PFSK-1 (cell line): Measurements from ENCODE around the gene C16orf96.

Source experiments
- FOXP2 ChIP-seq: optimal IDR thresholded peaks from 2 replicates; pipeline ENCODE3; 2011; ENCODE audit warnings: borderline replicate concordance, control low read depth, inconsistent platforms; ENCODE audit not compliant: insufficient read depth; ENCODE audit errors: extremely low read length, extremely low read depth
- POLR2AphosphoS5 ChIP-seq: IDR thresholded peaks from 2 replicates; pipeline ENCODE4 v1.6.1; 2012; ENCODE audit warnings: low read depth, mild to moderate bottlenecking, control low read depth, low read length, moderate library complexity
- REST ChIP-seq, 2 experiments: IDR thresholded peaks; 2 replicates each; pipeline versions ENCODE4 v1.6.1 to v1.8.0; 2011 to 2012; ENCODE audit warnings: low read depth in 2 of 2, low read length in 2 of 2, control low read depth in 1 of 2, inconsistent platforms in 1 of 2, mild to moderate bottlenecking in 1 of 2, moderate library complexity in 1 of 2; ENCODE audit not compliant: insufficient read depth in 1 of 2
- SIN3A ChIP-seq: IDR thresholded peaks from 2 replicates; pipeline ENCODE4 v1.6.1; 2012; ENCODE audit warnings: mild to moderate bottlenecking, low read length, moderate library complexity, borderline replicate concordance; ENCODE audit not compliant: insufficient read depth
- TAF1 ChIP-seq: IDR thresholded peaks from 2 replicates; pipeline ENCODE4 v1.6.1; 2012; ENCODE audit warnings: low read length, control low read depth, borderline replicate concordance; ENCODE audit not compliant: insufficient read depth

The C16orf96 gene

GRCh38 chr16:4639899-4640509 lies 83.9 kb downstream of the C16orf96 start:
- TF ChIP-seq POLR2AphosphoS5 (no peak), REST (IDR thresholded peaks at IDR 0.05; ENCODE audit: insufficient read depth in 1 of 2, low read depth in 2 of 2, low read length in 2 of 2) (no peak), SIN3A (no peak), FOXP2 (no peak), TAF1 (no peak)

- TF ChIP-seq FOXP2 (no peak), TAF1 (no peak), SIN3A (no peak), REST (IDR thresholded peaks at IDR 0.05; ENCODE audit: insufficient read depth in 1 of 2, low read depth in 2 of 2, low read length in 2 of 2) (no peak), POLR2AphosphoS5 (no peak)
Observed at GRCh38 chr16:4640572-4641305, 84.6 kb downstream of the C16orf96 start.

- TF ChIP-seq REST (IDR thresholded peaks at IDR 0.05; ENCODE audit: insufficient read depth in 1 of 2, low read depth in 2 of 2, low read length in 2 of 2) (no peak), FOXP2 (no peak), SIN3A (no peak), TAF1 (no peak), POLR2AphosphoS5 (no peak)
Observed at GRCh38 chr16:4641306-4641687, 85.2 kb downstream of the C16orf96 start.

- TF ChIP-seq POLR2AphosphoS5 (no peak), SIN3A (no peak), FOXP2 (no peak), REST (IDR thresholded peaks at IDR 0.05; ENCODE audit: insufficient read depth in 1 of 2, low read depth in 2 of 2, low read length in 2 of 2) (no peak), TAF1 (no peak)
Observed at GRCh38 chr16:4641895-4642294, 85.8 kb downstream of the C16orf96 start.
